Endothelial cell of umbilical vein (primary cell): Measurements from ENCODE around the gene AMTN. TPM values are rescaled to one million over a fixed set of nuclear protein-coding genes. Genes with fewer than 3 reads are reported as not detected.

Experiments
- BruUV-seq: library from RNA; stranded (reverse); fragments of 400-500 nt; replicated peaks from 2 replicates; lab custom pipeline; 2021; lab: Mats Ljungman, UMichigan
- CTCF ChIA-PET: fragments of 300-600, 350-600 bp; sonication (Branson Sonifier 250); formaldehyde crosslinking; loops from one replicate; lab custom pipeline; 2021; ENCODE audit warnings: antibody characterized with exemption, inconsistent platforms; lab: Charles Lee
- POLR2A ChIA-PET: fragments of 300-600, 350-600 bp; sonication (Branson Sonifier 250); formaldehyde crosslinking; loops from one replicate; lab custom pipeline; 2021; ENCODE audit warnings: antibody characterized with exemption, inconsistent platforms; lab: Charles Lee
- DNase-seq: peaks from one replicate; pipeline ENCODE4 v3.0.0-alpha.2; 2011; ENCODE audit warnings: low read depth, low spot score
- FAIRE-seq: peaks from 2 replicates; lab custom pipeline; 2011; peaks lifted over from hg19 to GRCh38; lab: Jason Lieb, UNC
- H2AFZ ChIP-seq: 2 replicates; pipeline ENCODE4 v1.6.0; 2012; ENCODE audit warnings: low read depth, low read length, control low read depth, inconsistent platforms
- H3K27ac ChIP-seq: 2 replicates; pipeline ENCODE4 v1.5.1; 2011; ENCODE audit warnings: low read depth, mild to moderate bottlenecking, control low read depth, low read length, moderate library complexity; ENCODE audit not compliant: insufficient read depth
- H3K27me3 ChIP-seq, 2 experiments: 2 replicates each; pipeline versions ENCODE4 v1.6.0 to v1.6.1; 2011; ENCODE audit warnings: low read length in 2 of 2, mixed read lengths in 1 of 2; ENCODE audit not compliant: control insufficient read depth in 2 of 2, insufficient read depth in 2 of 2
- H3K36me3 ChIP-seq, 2 experiments: 2 replicates in 1 of 2; 3 replicates in 1 of 2; pipeline ENCODE4 v1.5.1; 2011; ENCODE audit warnings: low read length in 2 of 2, mild to moderate bottlenecking in 1 of 2, moderate library complexity in 1 of 2; ENCODE audit not compliant: control insufficient read depth in 2 of 2, insufficient read depth in 2 of 2; ENCODE audit errors: extremely low read depth in 1 of 2
- H3K4me1 ChIP-seq: 3 replicates; pipeline ENCODE4 v1.5.1; 2011; ENCODE audit warnings: mild to moderate bottlenecking, low read length; ENCODE audit not compliant: control insufficient read depth, insufficient read depth; ENCODE audit errors: extremely low read depth
- H3K4me2 ChIP-seq: 2 replicates; pipeline ENCODE4 v1.6.1; 2011; ENCODE audit warnings: low read length, control low read depth, mixed read lengths; ENCODE audit not compliant: insufficient read depth
- H3K4me3 ChIP-seq, 3 experiments: fragments of 200-600 bp in 1 of 3; sonication (generic), shearing (Covaris generic) in 1 of 3; replicated peaks in 1 of 3; 2 replicates each; pipeline ENCODE4 v1.5.1; 2011 to 2016; ENCODE audit warnings: control low read depth in 3 of 3, low read length in 3 of 3, mild to moderate bottlenecking in 2 of 3, inconsistent platforms in 1 of 3, low read depth in 1 of 3, moderate library complexity in 1 of 3; ENCODE audit not compliant: insufficient read depth in 1 of 3
- H3K79me2 ChIP-seq: 2 replicates; pipeline ENCODE4 v1.6.0; 2012; ENCODE audit warnings: low read length, inconsistent platforms; ENCODE audit not compliant: control insufficient read depth, insufficient read depth
- H3K9ac ChIP-seq: replicated peaks from 2 replicates; pipeline ENCODE3; 2011; ENCODE audit warnings: low read length, control low read depth; ENCODE audit not compliant: insufficient read depth; ENCODE audit errors: extremely low read depth
- H3K9me1 ChIP-seq: replicated peaks from 3 replicates; pipeline ENCODE4 v1.6.0; 2011; ENCODE audit warnings: mild to moderate bottlenecking, low read length; ENCODE audit not compliant: control insufficient read depth, insufficient read depth; ENCODE audit errors: extremely low read depth
- H3K9me3 ChIP-seq: replicated peaks from 2 replicates; pipeline ENCODE4 v1.5.1; 2012; ENCODE audit warnings: low read length, inconsistent platforms; ENCODE audit not compliant: control insufficient read depth, insufficient read depth
- H4K20me1 ChIP-seq: replicated peaks from 2 replicates; pipeline ENCODE3; 2011; ENCODE audit warnings: mild to moderate bottlenecking, low read length; ENCODE audit not compliant: control insufficient read depth, insufficient read depth; ENCODE audit errors: extremely low read depth
- EZH2 ChIP-seq: IDR thresholded peaks from 2 replicates; pipeline ENCODE4 v1.6.1; 2012; ENCODE audit warnings: borderline replicate concordance, low read depth, mild to moderate bottlenecking, moderate library complexity, low read length, inconsistent platforms; ENCODE audit not compliant: severe bottlenecking
- FOS ChIP-seq: IDR thresholded peaks from 2 replicates; pipeline ENCODE4 v1.6.1; 2011; ENCODE audit warnings: mild to moderate bottlenecking, low read length, moderate library complexity, borderline replicate concordance; ENCODE audit not compliant: insufficient read depth
- JUN ChIP-seq: IDR thresholded peaks from 2 replicates; pipeline ENCODE4 v1.6.1; 2011; ENCODE audit warnings: borderline replicate concordance, low read depth; ENCODE audit not compliant: insufficient read length, insufficient read depth
- MYC ChIP-seq: IDR thresholded peaks from one replicate; pipeline ENCODE4 v1.6.1; 2011; ENCODE audit warnings: mild to moderate bottlenecking, low read depth, low read length
- POLR2AphosphoS5 ChIP-seq: IDR thresholded peaks from 2 replicates; pipeline ENCODE4 v1.6.1; 2012; ENCODE audit warnings: low read depth, mild to moderate bottlenecking, control low read depth, low read length, moderate library complexity; ENCODE audit not compliant: insufficient read depth
- dilution Hi-C: fragments of 300-500 bp; cut with MboI; formaldehyde crosslinking; loops from one replicate; pipeline ENCODE4 v1.15.0; 2019; ENCODE audit warnings: low sequenced_read_pairs; ENCODE audit not compliant: extremely low pct_ligation_motif_present
- intact Hi-C: fragments of 100-400 bp; cut with micrococcal nuclease; formaldehyde crosslinking; loops from one replicate; pipeline ENCODE4 v1.10.0; 2022
- polyA plus RNA-seq, 4 experiments: library from polyadenylated mRNA; depleted of rRNA in 3 of 4; stranded (reverse) in 3 of 4; unstranded in 1 of 4; fragments of >200 nt; gene quantifications; 2 replicates each; pipeline versions ENCODE4 v1.2.1 to v1.2.3, GENCODE V29; 2011 to 2012; ENCODE audit warnings: missing spikeins in 1 of 4
- total RNA-seq: library from RNA; stranded (reverse); gene quantifications from 2 replicates; pipeline ENCODE4 v1.2.3, GENCODE V29; 2021
- TF ChIP-seq, protein P1 (sequence below): IDR thresholded peaks from 2 replicates; pipeline ENCODE4 v1.6.1; 2011; ENCODE audit not compliant: insufficient read depth, insufficient read length
- TF ChIP-seq, protein P2 (sequence below), 2 donors: IDR thresholded peaks; 1 replicate in 1 of 2; 2 replicates in 1 of 2; pipeline ENCODE4 v1.5.1; 2011; ENCODE audit warnings: low read length in 2 of 2, mild to moderate bottlenecking in 2 of 2, moderate library complexity in 2 of 2, control low read depth in 1 of 2, inconsistent platforms in 1 of 2, low read depth in 1 of 2; ENCODE audit not compliant: insufficient read depth in 1 of 2; ENCODE audit errors: extremely low read depth in 1 of 2

Gene AMTN
- total and polyA plus RNA-seq, 2 donors (not counting 3 experiments of a cell fraction or from before 2014, with no cell fraction given), result 0.95 TPM; not detected in 1

GRCh38 chr4:70471897-70472296, 46.5 kb upstream of the AMTN start, which contains the start of gene MUC7:
Gene MUC7 (plus strand): TSS chr4:70472197. CDS start chr4:70474022, 1,825 bp downstream.
- no peak for FAIRE-seq
- dilution Hi-C loops, result no loop called here
- no TSS peak for BruUV-seq

More at GRCh38 chr4:70471897-70472296, 46.5 kb upstream of the AMTN start, which contains the start of gene MUC7:
- H3K9me3 ChIP-seq, result no peaks in the 10 kb centered on the region
- no peak within 1 kb of the TSS for H3K4me3 ChIP-seq
- H3K9me1 ChIP-seq, result no peaks in the 10 kb centered on the region
- POLR2A ChIA-PET, result no interaction called here
- H3K36me3 ChIP-seq, result no peaks in the 10 kb centered on the region
- intact Hi-C loops, result no loop called here
- no peak within 1 kb of the TSS for H2AFZ ChIP-seq
- CTCF ChIA-PET, result no interaction called here
- H3K79me2 ChIP-seq, result no peaks in the 10 kb centered on the region
- no peak within 1 kb of the TSS for H3K27ac ChIP-seq
- H3K4me1 ChIP-seq, result no peaks in the 10 kb centered on the region
- no peak within 1 kb of the TSS for H3K9ac ChIP-seq
- no peaks in the 10 kb centered on the region for H3K27me3 ChIP-seq
- H4K20me1 ChIP-seq, result no peaks in the 10 kb centered on the region
- no peak for DNase-seq
- TF ChIP-seq, protein P1, sequence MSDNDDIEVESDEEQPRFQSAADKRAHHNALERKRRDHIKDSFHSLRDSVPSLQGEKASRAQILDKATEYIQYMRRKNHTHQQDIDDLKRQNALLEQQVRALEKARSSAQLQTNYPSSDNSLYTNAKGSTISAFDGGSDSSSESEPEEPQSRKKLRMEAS, result no peak
- TF ChIP-seq JUN (no peak), EZH2 (no peak), MYC (no peak), POLR2AphosphoS5 (no peak), FOS (no peak)
- TF ChIP-seq, protein P2, sequence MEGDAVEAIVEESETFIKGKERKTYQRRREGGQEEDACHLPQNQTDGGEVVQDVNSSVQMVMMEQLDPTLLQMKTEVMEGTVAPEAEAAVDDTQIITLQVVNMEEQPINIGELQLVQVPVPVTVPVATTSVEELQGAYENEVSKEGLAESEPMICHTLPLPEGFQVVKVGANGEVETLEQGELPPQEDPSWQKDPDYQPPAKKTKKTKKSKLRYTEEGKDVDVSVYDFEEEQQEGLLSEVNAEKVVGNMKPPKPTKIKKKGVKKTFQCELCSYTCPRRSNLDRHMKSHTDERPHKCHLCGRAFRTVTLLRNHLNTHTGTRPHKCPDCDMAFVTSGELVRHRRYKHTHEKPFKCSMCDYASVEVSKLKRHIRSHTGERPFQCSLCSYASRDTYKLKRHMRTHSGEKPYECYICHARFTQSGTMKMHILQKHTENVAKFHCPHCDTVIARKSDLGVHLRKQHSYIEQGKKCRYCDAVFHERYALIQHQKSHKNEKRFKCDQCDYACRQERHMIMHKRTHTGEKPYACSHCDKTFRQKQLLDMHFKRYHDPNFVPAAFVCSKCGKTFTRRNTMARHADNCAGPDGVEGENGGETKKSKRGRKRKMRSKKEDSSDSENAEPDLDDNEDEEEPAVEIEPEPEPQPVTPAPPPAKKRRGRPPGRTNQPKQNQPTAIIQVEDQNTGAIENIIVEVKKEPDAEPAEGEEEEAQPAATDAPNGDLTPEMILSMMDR (IDR thresholded peaks at IDR 0.05; ENCODE audit: extremely low read depth in 1 of 2, insufficient read depth in 1 of 2, low read depth in 1 of 2, low read length in 2 of 2), result no peak
- no peak within 1 kb of the TSS for H3K4me2 ChIP-seq
